HG03025 (cell line): ENCODE results near the gene PRKCG.
"Not testable (repeated sequence)": the region's sequence is repeated elsewhere in the genome, so short reads cannot be mapped to it uniquely, and the experiment has no call there.

Source experiments
- ATAC-seq: cut with Tn5 transposase; IDR thresholded peaks from one replicate; pipeline ENCODE4 v1.9.1; 2021; ENCODE audit warnings: mild to moderate bottlenecking, moderate library complexity; ENCODE audit not compliant: unreplicated experiment, low FRiP score

Gene PRKCG

DNA sequence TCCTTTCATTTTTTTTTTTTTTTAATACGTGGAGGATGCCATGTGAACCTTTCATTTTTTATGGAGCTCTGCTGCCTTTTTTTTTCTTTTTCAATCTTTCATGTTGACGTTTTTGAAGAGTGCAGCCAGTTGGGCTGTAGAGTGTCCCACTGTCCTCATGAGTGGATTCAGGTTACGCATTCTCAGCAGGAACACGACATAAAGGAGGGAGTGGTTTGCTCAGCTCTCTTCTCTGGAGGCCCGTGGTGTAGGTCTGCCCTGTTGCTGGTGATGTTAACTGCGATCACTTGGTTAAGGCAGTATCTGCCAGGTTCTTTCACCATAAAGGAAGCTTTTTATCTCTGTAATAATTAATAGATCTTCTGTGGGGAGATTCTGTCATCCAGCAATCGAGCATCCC, 54.0 kb downstream of the PRKCG start:
- no peak for ATAC-seq

DNA sequence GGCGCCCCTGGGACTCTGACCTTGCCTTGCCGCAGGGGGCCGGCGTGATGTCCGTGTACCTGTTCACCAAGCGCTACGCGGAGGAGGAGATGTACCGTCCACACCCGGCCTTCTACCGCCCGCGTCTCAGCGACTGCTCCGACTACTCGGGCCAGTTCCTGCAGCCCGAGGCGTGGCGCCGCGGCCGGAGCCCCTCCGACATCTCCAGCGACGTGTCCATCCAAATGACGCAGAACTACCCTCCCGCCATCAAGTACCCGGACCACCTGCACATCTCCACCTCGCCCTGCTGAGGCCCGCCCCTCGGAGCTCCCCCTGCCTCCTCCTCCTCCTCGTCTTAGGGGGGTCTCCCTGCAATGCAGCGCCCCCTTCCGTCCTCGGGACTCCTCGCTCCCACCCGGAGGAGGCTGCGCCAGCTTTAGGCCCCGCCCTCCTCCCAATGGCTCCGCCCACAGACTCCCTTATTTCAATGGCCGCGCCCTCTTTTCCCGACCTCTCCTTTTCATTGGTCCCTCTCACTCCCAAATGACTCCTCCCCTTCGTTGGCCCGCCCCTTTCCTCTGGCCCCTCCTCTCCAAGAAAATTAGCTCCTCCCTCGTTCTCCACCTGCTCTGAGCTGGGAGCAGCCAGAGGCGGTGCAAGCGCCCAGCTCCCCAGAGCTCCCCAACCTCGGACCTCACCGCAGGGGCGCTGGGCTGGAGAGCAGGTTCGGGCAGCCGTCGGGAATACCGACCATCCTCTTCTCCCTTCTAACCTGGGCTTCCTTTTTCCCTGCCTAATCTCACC, 60.2 kb downstream of the PRKCG start:
- no peak for ATAC-seq

DNA sequence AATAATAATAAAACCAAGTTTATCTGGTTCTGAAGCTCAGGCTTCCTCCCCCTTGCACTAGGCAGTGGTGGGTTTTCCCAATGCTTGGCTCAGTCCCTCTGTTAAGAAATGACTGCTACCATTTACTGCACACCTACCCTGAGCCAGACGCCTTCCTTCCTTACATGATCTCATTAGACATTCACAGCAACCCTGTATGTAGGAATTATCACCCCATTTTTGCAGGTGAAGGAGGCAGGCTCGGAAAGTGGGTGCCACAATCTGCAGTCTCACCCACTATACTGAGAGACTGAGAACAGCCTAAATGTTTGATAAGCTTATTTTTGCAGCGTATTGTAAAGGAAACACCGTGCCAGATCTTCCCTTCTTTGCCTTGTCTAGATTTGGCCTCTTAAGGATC, 62.4 kb downstream of the PRKCG start:
- no peak for ATAC-seq

DNA sequence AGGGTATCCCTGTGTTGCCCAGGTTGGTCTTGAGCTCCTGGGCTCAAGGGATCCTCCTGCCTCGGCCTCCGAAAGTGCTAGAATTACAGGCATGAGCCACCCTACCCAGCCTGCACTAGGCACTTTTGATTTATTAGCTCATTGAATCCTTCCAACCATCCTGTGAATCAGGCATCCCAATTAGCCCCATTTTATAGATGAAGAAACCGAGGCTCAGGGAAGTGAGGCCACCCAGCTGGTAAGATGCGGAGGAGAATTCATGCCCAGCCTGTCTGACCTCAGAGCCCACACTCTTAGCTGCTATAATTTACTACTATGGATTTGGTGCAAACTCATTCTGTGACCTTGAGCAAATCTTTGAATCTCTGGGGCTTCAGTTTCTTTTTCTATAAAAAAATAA, 62.9 kb downstream of the PRKCG start:
- no peak for ATAC-seq

DNA sequence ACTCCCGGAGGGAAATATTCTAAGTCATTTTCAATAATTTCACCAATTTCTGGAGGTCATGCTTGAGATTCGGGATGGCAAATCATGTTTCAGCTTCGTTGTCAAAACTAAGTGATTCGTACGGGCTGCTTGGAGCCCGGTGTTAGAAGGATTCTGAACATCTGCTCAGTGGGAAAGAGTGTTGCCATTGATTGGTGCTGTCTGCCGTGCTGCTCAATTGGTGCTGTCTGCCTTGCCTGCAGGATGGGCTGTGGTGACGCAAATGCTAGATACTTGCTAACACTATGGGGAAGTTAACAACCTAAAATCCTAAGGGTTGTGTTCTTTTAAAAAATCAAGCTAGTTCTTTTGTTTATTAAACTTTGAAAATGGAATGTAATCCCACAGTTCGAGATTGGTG, 63.4 kb downstream of the PRKCG start:
- no peak for ATAC-seq

DNA sequence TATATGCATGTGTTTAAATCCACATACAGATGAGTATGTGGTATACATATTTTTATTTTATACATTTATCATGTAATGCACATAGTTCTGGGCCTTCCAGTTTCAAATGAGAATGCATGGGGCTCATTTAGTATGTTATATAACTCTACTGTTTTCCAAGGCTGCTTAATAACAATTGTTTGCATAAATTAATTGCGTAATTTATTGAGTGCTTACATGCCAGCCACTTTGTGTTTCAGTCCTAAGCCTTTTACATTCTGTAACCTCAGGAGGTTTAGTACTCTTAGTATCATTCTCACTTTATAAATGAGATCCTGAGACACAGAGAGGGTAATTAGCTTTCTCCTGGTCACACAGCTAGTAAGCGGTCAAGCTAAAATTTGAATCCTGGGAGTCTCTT, 64.0 kb downstream of the PRKCG start:
- ATAC-seq: no peak

DNA sequence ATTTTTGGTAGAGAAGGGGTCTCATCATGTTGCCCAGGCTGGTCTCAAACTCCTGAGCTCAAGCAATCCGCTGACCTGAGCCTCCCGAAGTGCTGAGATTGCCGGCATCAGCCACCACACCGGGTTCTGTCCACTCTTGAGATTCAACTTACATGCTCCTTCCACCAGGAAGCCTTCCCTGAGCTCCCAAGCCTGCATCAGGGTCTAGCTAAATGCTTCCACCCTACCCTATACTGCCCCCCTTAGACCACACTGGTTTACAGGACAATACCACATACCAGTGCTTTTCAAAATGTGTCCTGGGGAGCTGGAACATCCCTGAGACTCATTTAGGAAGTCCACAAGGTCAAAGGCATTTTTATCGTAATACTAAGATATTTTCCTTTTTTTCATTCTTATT, 65.6 kb downstream of the PRKCG start:
- ATAC-seq: no peak

DNA sequence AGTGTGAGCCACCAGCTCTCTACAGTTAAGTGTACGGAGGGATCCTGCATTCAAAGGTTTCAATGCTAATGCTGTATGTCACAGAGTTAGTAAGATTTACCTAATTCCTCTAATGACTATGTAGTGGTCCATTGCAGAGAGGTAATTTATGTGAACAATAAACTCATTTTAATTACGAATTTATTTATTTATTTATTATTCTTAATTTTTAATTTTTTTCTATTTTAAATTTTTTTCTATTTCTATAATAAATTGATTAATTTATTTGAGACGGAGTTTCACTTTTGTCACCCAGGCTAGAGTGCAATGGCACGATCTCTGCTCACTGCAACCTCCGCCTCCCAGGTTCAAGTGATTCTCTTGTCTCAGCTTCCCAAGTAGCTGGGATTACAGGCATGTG, 66.6 kb downstream of the PRKCG start:
- not testable (repeated sequence) for ATAC-seq

DNA sequence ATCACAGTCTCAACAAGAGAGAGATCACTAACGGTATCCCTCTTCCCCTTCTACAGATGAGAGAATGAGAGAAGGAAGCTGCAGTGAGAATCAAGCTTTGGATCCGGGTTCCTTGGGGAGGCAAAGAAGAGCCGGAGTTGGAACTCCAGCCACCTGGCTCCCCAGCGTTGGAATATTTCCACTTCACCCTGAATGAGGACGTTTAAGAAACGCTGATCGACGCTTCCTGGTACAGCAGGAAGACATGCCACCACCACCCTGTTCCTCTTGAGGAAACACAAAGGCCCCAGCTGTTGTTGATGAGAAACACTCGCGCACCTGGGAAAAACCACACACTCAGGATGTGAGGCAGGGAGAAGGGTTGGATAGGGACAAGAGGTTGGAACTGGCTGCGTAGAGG, 69.4 kb downstream of the PRKCG start:
- no peak for ATAC-seq

DNA sequence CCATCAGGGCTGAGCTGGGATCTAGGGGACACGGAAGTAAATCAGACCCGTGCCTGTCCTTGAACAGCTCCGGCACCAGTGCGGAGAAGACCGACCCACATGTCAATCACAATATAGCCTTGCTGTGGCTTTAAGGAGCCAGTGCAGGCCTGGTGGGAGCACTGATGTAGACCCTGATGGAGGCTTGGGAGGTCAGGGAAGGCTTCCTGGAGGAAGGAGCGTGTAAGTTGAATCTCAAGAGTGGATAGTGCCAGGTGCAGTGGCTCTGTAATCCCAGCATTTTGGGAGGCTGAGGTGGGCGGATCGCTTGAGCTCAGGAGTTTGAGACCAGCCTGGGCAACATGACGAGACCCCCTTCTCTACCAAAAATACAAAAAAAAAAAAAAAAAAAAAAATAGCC, 70.0 kb downstream of the PRKCG start:
- ATAC-seq: no peak

DNA sequence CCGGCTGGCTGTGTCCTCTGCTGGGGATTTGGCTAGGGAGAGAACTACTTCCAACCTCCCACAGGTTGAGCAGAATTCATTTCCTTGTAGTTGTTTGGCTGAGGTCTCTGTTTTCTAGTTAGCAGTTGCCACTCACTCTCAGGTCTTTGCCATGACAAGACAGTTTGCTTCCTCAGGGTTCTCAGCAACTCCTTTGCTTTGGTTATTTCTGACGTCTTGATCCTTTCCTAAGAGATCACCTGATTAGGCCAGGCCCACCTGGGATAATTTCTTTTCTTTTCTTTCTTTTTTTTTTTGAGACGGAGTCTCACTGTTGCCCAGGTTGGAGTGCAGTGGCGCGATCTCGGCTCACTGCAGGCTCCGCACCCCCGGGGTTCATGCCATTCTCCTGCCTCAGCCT, 71.4 kb downstream of the PRKCG start:
- no peak for ATAC-seq
